GM19035 (cell line): ENCODE data around the gene HDAC4.

Source experiments
- ATAC-seq: cut with Tn5 transposase; IDR thresholded peaks from one replicate; pipeline ENCODE4 v1.9.1; 2021; ENCODE audit not compliant: unreplicated experiment

Gene HDAC4

GRCh38 chr2:239329972-239330572, 70.7 kb downstream of the HDAC4 start:
- ATAC-seq: no peak

- ATAC-seq: no peak
Observed at GRCh38 chr2:239329284-239329971, 71.4 kb downstream of the HDAC4 start.

- no peak for ATAC-seq
Observed at GRCh38 chr2:239328351-239329191, 72.2 kb downstream of the HDAC4 start.

- ATAC-seq: no peak
Observed at GRCh38 chr2:239327536-239328350, 73.1 kb downstream of the HDAC4 start.

- no peak for ATAC-seq
Observed at GRCh38 chr2:239326831-239327535, 73.8 kb downstream of the HDAC4 start.

GRCh38 chr2:239324456-239324855, 76.4 kb downstream of the HDAC4 start:
- ATAC-seq: no peak

GRCh38 chr2:239323447-239323846, 77.4 kb downstream of the HDAC4 start:
- ATAC-seq: no peak

- no peak for ATAC-seq
Observed at GRCh38 chr2:239322416-239323086, 78.3 kb downstream of the HDAC4 start.

GRCh38 chr2:239321596-239322415, 79.0 kb downstream of the HDAC4 start:
- no peak for ATAC-seq

- ATAC-seq: no peak
Observed at GRCh38 chr2:239318790-239319661, 81.8 kb downstream of the HDAC4 start.

GRCh38 chr2:239318151-239318611, 82.6 kb downstream of the HDAC4 start:
- ATAC-seq: no peak

GRCh38 chr2:239316562-239317465, 84.0 kb downstream of the HDAC4 start:
- no peak for ATAC-seq

GRCh38 chr2:239315308-239315707, 85.5 kb downstream of the HDAC4 start:
- ATAC-seq: no peak

GRCh38 chr2:239313776-239314175, 87.0 kb downstream of the HDAC4 start:
- ATAC-seq: no peak

- no peak for ATAC-seq
Observed at GRCh38 chr2:239312741-239313667, 87.8 kb downstream of the HDAC4 start.

GRCh38 chr2:239312081-239312511, 88.7 kb downstream of the HDAC4 start:
- ATAC-seq: no peak
